ENCODE data around the gene ACAD11.

Gene ACAD11

GRCh38 chr3:132509096-132509495 is 150.5 kb downstream of the ACAD11 start:
- no peaks in the 10 kb centered on the region for H3K4me1 Mint-ChIP-seq
- no peak overlapping the region for H3K27ac Mint-ChIP-seq
- no peak for DNase-seq
- H3K36me3 Mint-ChIP-seq (ENCODE audit: low read depth) = peaks cover 38% of the 10 kb centered on the region
- no peak overlapping the region for H3K4me3 Mint-ChIP-seq
- H3K9me3 Mint-ChIP-seq = no peaks in the 10 kb centered on the region
- H3K27me3 Mint-ChIP-seq = no peaks in the 10 kb centered on the region
- ATAC-seq = no peak
